Kidney tubule cell (primary cell): ENCODE measurements around the gene ZC3HAV1L.
"Not testable (repeated sequence)": the region's sequence is repeated elsewhere in the genome, so short reads cannot be mapped to it uniquely, and the experiment has no call there.

Experiments
- DNase-seq: peaks from one replicate; pipeline ENCODE4 v3.0.0-alpha.2; 2018; ENCODE audit warnings: low spot score

ZC3HAV1L gene

DNA sequence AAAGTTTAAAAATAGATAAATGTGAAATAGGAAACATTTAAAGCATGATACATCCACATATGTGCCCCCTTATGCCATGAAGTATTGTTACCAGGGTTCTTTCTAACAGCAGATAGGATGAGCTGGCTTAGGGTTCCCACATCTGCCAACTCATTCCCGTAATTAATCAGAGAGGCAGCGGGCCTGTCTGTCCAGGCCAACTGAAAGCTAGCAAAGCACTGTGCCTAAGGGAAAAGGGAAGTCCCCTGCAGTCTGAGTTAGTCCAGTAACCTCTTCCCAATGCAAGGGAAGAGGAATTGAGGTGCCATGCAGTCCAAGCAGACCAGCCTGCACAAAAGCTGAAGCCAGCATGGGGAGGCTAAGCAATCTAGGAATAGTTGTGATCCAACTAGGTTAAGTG is 18.3 kb upstream of the ZC3HAV1L start:
- DNase-seq: no peak

DNA sequence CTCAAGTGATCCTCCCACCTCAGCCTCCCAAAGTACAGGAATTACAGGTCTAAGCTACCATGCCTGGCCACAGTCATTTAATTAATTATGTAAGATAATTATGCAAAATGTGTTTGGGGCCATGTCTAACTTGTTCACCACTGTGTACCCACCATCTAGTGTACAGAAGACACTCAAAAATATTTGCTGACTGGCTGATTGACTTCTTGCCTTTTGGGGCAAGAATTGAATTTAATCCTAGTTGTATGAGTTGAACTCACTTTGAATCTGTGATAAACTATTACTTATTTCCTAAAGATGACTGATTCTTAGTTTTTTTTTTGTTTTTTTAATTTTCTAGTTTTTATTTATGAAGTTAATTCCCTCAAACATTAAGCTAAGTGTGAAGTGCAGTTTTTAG is 15.8 kb upstream of the ZC3HAV1L start:
- no peak for DNase-seq

DNA sequence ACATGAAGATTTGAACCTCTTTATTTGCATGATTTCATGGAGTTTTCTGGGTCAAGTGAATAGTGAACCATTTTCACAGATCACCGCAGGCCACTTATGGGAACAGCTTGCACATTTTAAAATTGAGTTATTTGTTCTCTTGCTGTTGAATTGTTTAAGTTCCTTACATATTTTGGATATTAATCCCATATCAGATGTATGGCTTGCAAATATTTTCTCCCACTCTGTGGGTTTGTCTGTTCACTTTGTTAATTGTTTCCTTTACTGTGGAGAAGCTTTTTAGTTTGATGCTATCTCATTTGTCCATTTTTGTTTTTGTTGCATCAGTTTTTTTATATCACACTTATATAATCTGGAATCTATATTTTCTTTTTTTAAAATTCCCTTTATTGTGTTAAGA is 14.1 kb upstream of the ZC3HAV1L start:
- no peak for DNase-seq

DNA sequence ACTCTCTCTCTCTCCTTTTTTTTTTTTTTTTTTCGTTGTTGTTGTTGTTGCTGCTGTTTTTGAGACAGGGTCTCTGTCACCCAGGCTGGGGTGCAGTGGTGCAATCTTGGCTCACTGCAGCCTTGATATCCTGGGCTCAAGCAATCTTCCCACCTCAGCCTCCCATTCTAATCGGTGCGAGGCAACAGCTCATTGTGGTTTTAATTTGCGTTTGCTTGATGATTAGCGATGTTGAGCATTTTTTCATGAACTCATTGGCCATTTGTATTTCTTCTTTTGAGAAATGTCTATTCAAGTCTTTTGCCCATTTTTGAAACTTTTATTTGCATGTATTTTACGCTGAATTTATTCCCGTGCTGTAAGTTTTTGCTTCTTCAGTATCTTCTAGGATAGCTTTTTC is 13.3 kb upstream of the ZC3HAV1L start:
- DNase-seq: no peak

DNA sequence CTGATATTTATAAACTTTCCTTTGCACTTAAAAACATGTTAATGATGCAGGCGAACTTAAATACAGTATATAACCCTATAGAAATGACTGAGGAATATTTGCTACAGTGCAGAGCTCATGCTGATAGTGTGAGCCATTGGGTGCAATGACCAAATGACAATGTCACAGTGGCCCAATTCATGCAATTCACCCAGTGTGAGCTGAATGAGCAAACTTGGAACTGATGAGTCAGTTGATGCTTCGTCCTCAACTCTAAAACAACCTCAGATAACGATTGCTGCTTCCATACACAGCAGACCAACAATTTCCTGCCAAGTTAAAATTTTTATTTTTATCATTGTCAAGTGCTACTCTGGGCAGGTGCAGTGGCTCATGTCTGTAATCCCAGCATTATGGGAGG is 12.1 kb upstream of the ZC3HAV1L start:
- DNase-seq: no peak

DNA sequence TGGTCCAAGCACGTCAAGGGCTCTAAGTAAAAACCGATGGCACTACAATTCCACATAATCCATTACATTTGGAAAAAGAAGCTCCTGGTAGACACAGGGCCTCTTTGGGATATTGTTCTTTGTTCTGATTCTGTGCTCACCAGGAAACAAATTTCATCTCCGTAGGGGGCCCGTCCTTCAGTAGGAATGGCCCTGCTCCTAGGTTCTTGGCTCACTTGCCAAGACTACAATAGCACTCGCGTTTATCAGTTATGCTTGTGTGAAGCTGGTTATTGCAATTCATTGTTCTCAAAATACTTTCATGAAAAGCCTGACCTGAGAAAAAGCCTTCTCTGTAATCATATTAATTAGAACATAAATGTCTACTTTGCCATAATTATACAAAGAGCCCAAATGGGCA is 10.3 kb upstream of the ZC3HAV1L start:
- DNase-seq: no peak

DNA sequence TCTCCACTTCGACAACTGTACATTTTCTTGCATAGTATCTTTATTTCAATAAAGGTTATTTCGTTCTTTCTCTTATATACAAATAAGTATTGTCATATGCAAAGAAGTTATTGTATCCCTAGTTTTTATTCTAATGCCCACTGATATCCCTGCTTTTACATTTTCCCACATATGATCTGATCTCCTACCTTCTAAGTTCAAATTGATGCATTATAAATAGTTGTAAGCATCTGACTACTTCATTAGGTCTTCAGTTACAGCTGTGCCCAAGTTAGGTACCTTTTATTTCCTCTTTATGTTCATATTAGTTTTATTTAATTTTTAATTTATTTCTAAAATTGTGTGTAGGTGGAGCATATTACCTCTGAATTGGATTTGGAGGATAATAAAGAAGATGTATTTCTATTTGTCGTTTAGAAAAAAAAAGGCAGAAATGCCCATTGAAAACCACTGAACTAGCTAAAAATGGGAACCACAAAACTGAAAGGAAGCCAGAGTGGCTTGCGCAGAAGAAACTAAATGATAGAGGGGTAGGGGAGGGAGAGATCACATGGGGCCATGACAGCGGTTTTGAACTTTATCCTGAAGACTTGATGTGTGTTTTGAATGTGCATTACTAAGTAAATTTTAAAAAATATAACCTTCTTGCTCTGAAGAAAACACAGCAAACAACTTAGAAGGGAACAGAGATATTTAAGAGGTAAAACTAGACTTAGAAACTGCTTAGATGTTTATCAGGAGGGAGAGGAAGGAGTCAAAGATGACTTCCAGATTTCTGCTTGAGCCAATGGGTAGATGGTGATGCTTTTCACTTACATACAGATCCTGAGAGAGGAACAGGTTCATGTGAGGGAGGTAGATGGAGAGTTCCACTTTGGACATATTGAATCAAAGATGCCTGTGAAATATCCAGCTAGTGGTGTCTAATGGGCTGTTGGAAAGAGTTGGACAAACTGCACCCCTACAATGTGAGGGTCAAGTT is 9.3 kb upstream of the ZC3HAV1L start:
- no peak for DNase-seq

DNA sequence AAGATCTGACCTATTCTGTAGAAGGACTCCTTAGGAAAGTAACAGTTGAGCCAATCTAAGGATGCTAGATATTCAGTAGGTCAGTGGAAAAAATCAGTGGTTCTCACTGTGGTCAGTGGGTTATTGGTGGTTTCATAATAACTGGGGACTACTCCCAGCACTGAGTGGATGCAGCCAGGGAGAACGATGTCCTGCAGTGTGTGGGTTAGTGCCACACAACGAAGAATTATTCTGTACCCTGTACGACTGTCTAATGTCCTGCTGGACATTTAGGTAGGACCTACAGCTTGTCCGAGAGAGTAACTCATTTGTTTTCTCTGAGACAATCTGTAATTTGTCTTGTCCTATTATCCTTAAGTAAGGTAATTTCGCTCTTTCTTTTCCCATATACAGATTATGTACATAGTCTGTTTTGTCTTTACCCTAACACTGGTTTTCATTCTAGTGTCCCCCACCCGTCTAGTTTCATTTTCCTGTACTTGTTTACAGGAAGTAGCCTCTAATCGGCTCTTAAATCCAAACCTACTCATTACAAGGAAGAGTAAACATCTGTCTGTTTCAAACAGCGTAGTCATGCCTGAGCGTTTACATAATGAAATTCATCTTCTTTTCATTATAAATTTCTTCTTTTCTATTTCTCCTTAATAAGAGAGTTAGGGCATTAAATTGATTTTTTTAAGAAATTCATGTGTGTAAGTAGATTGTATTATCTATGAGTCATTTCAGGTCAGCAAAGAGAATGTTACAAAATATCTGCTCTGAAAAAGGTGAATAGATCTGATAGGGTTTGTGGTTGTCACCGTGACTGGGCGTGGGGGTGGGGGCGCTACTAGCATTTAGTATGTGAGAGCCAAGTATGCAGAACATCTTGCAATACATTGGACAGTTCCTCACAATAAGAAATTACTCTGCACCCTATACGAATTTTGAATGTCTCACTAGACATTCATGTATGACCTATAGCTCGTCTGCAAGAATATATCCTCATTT is 8.3 kb upstream of the ZC3HAV1L start:
- no peak for DNase-seq

DNA sequence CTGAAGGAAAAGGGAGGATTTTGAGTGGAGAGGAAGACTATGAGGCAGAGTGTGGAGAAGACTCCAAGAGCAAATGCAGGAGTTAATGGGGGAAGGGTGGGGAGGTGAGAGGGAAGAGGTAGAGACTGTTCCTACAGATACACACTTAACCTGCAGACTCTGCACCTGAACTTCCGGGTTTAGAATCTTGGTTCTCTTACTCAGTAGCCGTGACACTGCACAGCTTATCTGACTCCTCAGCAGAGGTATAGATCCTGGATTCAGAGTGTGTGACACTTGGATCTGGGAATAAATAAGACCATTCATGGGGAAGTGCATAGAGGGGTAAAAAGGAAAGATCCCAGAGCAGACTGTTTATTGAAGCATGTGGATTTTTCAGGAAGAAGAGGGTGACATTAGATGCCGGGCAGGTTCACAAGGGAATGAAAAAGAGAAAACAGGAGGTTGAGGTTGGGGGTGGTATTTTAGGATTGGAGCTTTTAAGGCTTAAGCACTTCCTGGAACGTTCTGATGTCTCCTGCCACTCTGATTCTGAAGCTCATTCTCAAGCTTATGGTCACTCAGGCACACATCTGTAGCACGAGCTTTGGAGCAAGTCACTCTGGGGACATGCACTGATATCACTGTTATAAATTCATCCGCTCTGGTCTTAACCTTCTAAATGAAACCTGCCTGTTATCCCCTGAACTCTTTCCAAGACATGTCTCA is 5.7 kb upstream of the ZC3HAV1L start:
- no peak for DNase-seq

DNA sequence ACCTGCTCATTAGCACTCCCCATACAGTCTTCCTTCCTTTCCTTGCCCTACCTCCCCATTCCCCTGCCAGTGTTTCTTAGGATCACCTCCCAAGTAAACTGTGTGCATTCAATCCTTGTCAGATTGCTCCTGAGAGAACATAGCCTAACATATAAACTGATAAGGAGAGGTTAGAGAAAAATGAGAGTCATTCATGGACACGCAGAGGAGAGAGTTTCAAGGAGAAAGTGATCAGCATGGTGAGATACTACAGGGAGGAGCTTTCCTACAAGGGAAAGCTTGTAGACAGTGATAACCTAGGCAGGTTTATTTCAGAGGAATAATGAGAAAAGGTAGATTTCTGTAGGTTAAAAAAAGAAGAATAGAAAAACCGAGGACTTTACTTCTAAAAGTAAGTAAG is 2.8 kb upstream of the ZC3HAV1L start:
- DNase-seq: no peak

DNA sequence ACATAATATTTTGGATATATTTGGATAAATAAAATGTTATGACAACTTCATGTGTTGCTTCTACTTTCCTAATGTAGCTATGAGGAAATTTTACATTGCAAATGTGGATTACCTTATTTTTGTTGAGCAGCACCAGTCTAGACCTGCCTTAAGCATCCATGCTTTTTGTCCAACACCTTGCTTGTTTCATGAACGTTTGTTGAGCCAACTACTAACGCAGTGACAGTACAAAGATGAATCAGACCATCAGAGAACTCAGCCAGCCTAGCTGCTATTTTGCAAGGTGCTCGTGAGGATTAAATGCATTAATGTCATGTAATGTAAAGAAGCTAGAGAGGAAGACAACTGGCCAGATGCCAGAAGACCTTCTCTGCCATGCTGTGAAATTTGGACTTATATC is 1.1 kb upstream of the ZC3HAV1L start:
- DNase-seq: no peak

DNA sequence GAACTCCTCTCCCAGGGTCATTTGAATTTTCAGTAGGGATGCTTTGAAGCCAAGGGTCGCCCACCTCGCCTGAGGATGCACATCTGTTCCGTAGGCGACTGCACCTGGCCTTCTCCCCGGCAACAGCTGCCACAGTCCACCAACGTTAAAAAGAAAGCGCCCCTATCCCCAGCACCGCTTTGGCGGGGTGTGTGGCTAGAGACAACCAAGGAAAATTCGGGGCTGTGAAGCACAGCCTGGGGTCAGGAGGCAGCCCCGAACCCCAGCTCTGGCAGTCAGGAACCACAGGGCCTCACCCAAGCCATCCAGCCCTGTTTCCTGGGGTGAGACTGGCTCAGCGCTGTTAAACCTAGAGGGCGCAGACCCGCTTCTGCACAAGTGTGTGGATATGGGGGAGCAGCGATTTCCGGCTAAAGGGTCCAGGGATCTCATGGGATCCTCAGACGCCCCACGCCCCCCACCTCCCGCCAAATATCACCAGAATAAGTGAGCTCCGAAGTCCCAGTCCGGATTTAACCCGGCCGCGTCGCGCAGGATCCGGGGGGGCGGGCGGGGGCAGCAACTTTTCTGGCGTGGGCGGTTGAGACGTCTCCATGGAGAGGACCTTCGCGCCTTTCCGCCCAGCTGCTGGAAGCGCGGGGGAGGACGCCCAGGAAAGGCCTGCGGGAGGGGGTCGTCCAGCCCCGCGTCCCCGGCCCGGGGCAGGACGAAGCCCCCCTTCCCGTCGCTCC is 822 bp downstream of the ZC3HAV1L start:
- DNase-seq: peak; percentile 46

DNA sequence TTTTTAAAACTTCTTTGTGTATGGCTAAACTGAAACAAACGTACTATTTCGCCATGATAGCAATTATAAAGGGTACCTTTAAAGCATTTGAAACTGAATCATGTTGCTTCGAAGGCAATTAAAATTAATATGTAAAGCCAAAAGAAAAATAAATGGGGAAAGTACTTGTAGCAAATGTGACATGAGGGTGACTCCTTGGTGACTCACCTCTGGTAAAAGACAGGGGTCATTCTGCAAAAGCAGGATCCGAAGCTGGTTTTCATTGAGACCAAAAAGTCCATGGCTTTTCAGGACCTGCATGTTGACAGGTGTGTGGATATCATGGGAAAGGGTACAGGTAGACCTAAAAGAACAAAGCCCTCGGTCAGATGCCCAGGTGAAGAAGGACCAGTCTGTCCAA is 1.5 kb downstream of the ZC3HAV1L start:
- peak; percentile 52 for DNase-seq

DNA sequence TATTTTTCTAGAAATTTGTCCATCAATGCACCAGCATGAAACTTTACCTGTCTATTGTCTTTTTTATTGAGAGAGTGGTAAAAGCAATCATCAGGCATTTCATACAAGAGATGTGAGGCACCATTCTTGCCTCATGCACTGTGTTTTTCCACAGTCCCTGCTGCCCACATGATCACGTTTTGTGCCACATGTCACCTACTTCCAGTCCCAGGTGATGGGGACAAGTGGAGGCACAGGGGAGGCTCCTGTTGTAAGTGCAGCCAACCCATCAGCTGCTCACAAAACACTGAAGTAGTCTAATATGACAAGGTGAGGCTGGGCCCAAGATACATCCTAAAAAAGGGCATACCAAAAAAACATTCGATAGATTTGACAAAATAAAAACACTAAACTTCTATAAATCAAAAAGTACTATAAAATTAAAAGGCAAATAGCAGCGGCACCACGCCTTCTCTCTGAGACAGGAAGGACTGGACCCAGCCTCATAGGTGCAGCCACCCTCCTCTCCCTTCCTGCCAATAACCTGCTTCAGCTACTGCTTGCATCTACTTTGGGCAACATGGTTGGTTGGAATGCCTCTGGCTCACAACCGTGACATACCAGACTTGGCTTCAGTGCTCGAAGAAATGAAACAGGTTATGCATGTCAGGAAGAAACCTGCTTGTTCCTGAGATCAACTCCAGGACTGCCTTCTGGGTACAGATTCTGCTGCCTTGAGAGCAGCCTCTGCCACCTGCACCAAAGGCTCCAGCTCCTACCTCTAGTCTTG is 2.3 kb downstream of the ZC3HAV1L start:
- DNase-seq: peak; percentile 88

DNA sequence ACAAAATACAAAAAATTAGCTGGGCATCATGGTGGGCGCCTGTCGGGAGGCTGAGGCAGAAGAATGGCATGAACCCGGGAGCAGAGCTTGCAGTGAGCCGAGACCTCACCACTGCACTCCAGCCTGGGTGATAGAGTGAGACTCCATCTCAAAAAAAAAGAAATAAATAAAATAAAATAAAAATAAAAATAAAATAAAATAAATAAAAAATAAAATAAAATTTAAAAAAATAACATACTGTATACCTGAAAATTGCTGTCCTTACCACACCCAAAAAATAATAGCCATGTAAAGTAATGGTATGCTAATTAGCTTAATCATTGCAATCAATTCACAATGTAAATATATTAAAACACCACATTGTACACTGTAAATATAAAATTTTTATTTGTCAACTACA is 3.4 kb downstream of the ZC3HAV1L start:
- no peak for DNase-seq

DNA sequence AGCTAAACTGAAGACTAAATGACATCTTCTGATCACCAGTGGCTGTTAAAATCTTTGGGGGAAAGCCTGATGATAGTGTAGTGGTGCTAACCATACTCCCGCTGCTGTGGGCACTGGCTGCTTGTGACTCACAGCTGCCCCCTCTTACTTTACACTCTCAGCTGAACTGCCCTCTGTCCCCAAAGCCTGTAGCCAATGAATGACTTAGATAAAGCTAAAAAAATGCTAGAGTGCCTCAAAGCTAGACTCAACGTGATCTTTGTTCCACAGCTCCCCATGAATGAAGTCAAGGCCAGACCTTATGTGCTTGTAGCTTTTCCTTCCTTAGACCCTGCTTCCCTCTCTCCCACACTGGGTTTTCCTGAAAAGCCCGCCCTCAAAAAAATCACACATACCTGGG is 6.5 kb downstream of the ZC3HAV1L start:
- DNase-seq: no peak

DNA sequence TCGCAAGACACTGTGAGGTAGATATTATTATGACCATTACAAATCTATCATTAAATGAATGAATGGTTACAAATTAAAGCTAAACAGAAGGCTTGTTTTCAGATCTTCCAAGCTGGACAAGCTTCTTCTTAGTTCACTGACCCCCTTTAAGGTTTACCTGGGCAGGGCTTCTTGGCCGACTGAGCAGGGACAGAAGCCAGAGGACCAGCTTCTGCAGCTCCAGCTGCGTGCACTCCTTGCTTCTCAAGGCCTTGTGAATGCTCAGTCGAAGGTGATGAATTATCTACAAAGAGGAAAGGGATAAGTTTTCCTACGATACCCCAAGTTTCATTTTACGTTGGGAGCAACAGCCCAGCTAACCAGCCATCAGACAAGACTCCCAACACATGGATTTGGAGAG is 9.3 kb downstream of the ZC3HAV1L start:
- no peak for DNase-seq

DNA sequence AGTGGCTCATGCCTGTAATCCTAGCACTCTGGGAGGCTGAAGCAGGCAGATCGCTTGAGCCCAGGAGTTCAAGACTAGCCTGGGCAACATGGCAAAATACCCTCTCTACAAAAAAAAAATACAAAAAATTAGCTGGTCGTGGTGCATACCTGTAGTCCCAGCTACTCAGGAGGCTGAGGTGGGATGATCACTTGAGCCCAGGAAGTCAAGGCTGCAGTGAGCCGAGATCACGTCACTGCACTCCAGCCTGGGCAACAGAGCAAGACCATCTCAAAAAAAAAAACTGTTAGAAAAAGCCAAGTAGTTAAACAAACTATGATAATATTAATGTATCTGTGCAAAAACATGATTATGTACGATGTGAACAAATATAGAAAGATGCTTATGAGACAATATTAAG is 10.0 kb downstream of the ZC3HAV1L start:
- not testable (repeated sequence) for DNase-seq

DNA sequence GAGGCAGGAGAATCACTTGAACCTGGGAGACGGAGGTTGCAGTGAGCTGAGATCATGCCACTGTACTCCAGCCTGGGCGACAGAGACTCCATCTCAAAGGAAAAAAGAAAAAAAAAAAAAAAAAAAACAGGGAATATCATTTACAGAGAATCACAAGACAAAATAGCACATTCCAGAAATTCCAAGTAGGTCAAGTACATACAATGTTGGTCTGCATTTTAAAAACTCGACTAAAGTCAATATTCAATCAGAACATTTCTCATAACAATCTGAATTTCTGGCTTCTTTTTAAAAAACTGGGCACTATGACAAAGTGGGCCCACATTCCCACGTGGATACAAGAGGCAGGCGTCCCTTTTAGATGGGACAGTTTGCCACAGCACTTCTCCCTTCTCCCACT is 12.8 kb downstream of the ZC3HAV1L start:
- DNase-seq: no peak

DNA sequence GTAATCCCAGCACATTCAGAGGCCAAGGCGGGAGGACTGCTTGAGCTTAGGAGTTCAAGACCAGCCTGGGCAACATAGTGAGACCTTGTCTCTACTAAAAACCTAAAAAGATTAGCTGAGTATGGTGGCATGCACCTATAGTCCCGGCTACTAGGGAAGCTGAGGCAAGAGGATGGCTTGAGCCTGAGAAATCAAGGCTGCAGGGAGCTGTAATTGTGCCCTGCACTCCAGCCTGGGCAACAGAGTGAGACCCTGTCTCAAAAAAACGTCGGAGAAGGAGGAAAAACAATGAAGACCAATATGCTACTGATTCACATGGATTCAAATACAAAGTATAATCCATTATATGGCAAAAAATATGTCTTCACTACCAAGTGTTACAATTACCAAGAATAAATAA is 13.6 kb downstream of the ZC3HAV1L start:
- no peak for DNase-seq

DNA sequence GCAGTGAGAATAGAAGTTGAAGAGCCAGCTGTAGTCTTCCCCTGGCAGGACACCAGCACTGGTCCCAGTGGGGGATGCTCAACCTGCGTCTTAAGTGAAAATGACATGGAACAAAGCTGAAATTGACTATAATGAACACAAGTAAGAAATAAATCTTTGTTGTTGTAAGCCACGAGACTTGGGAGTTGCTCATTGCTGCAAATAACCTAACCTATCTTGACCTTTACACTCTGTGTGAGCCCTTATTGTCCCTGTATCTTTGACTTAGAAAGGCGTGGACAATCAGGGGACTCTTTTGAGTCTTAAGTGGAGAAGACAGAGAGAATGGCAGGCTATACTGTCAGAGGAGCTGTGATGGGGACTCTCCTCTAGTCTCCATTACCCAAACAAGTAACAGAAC is 16.9 kb downstream of the ZC3HAV1L start:
- no peak for DNase-seq
